IMR-90 (cell line): ENCODE data around the gene ZNF285. TPM values are rescaled to one million over a fixed set of nuclear protein-coding genes. Genes with fewer than 3 reads are reported as not detected.

Experiments
- ATAC-seq: fragments of 200-7000 bp; cut with Tn5 transposase; 2 replicates; pipeline ENCODE4 v1.9.1; 2020; ENCODE audit warnings: low read depth, mild to moderate bottlenecking, moderate library complexity
- BruUV-seq: library from RNA; stranded (reverse); fragments of 400-500 nt; replicated peaks from 2 replicates; lab custom pipeline; 2021; lab: Mats Ljungman, UMichigan
- CTCF ChIA-PET: fragments of 300-600 bp; formaldehyde crosslinking; extraction: SDS; loops from one replicate; lab custom pipeline; 2021; ENCODE audit warnings: antibody characterized with exemption; lab: Yijun Ruan, JAX
- POLR2A ChIA-PET: fragments of 300-600 bp; sonication (Branson Sonifier 250); formaldehyde crosslinking; loops from one replicate; lab custom pipeline; 2022; ENCODE audit warnings: antibody characterized with exemption; ENCODE audit not compliant: unreplicated experiment; lab: Charles Lee
- DNase-seq: peaks from one replicate; pipeline ENCODE4 v3.0.0; 2013
- H2AFZ ChIP-seq: replicated peaks from 2 replicates; pipeline ENCODE3; 2013; ENCODE audit warnings: low read length, mild to moderate bottlenecking; ENCODE audit not compliant: poor library complexity
- H2AK5ac ChIP-seq: 2 replicates; pipeline ENCODE4 v1.6.1; 2013; ENCODE audit warnings: low read depth, low read length, inconsistent platforms
- H2AK9ac ChIP-seq: replicated peaks from 2 replicates; pipeline ENCODE3; 2013; ENCODE audit warnings: mild to moderate bottlenecking, low read depth, low read length, moderate library complexity; ENCODE audit not compliant: poor library complexity
- H2BK120ac ChIP-seq: 2 replicates; pipeline ENCODE4 v1.6.1; 2013; ENCODE audit warnings: low read depth, low read length, inconsistent platforms
- H2BK15ac ChIP-seq: 3 replicates; pipeline ENCODE4 v1.6.1; 2013; ENCODE audit warnings: low read depth, low read length, inconsistent platforms
- H2BK20ac ChIP-seq: 2 replicates; pipeline ENCODE4 v1.6.1; 2013; ENCODE audit warnings: low read depth, mild to moderate bottlenecking, inconsistent platforms, low read length, moderate library complexity
- H2BK5ac ChIP-seq: 2 replicates; pipeline ENCODE4 v1.6.1; 2013; ENCODE audit warnings: mild to moderate bottlenecking, low read depth, low read length, inconsistent platforms; ENCODE audit not compliant: poor library complexity, severe bottlenecking
- H3K14ac ChIP-seq: replicated peaks from 2 replicates; pipeline ENCODE4 v1.6.1; 2013; ENCODE audit warnings: low read depth, low read length, inconsistent platforms
- H3K18ac ChIP-seq: 2 replicates; pipeline ENCODE4 v1.6.1; 2013; ENCODE audit warnings: low read depth, low read length, control low read depth
- H3K23ac ChIP-seq: 2 replicates; pipeline ENCODE4 v1.6.1; 2013; ENCODE audit warnings: low read depth, low read length, inconsistent platforms
- H3K27ac ChIP-seq: 2 replicates; pipeline ENCODE4 v1.5.1; 2013; ENCODE audit warnings: mild to moderate bottlenecking, control low read depth, low read length; ENCODE audit not compliant: insufficient read depth
- H3K27me3 ChIP-seq: 2 replicates; pipeline ENCODE4 v1.6.1; 2013; ENCODE audit warnings: low read length; ENCODE audit not compliant: control insufficient read depth, insufficient read depth
- H3K36me3 ChIP-seq: 2 replicates; pipeline ENCODE4 v1.6.1; 2013; ENCODE audit warnings: low read length, mixed read lengths; ENCODE audit not compliant: control insufficient read depth, insufficient read depth
- H3K4ac ChIP-seq: 2 replicates; pipeline ENCODE4 v1.6.1; 2013; ENCODE audit warnings: low read depth, low read length, inconsistent platforms
- H3K4me1 ChIP-seq: 2 replicates; pipeline ENCODE4 v1.6.1; 2013; ENCODE audit warnings: low read length, mixed read lengths; ENCODE audit not compliant: control insufficient read depth, insufficient read depth
- H3K4me2 ChIP-seq: 2 replicates; pipeline ENCODE4 v1.6.1; 2013; ENCODE audit warnings: low read depth, mild to moderate bottlenecking, control low read depth, low read length, moderate library complexity
- H3K4me3 ChIP-seq: 2 replicates; pipeline ENCODE4 v1.5.1; 2013; ENCODE audit warnings: low read depth, mild to moderate bottlenecking, control low read depth, low read length, moderate library complexity; ENCODE audit not compliant: insufficient read depth
- H3K56ac ChIP-seq: 2 replicates; pipeline ENCODE4 v1.6.1; 2013; ENCODE audit warnings: low read length, inconsistent platforms; ENCODE audit not compliant: insufficient read depth; ENCODE audit errors: extremely low read depth
- H3K79me1 ChIP-seq, 2 experiments: 2 replicates each; pipeline ENCODE4 v1.6.1; 2013; ENCODE audit warnings: low read length in 2 of 2, inconsistent platforms in 1 of 2, low read depth in 1 of 2
- H3K9ac ChIP-seq: 2 replicates; pipeline ENCODE4 v1.6.1; 2013; ENCODE audit warnings: low read depth, low read length, control low read depth
- H3K9me1 ChIP-seq: 2 replicates; pipeline ENCODE4 v1.6.1; 2013; ENCODE audit warnings: low read length, inconsistent platforms; ENCODE audit not compliant: insufficient read depth
- H3K9me3 ChIP-seq: 2 replicates; pipeline ENCODE4 v1.6.1; 2013; ENCODE audit warnings: low read length; ENCODE audit not compliant: control insufficient read depth, insufficient read depth
- H4K20me1 ChIP-seq: 2 replicates; pipeline ENCODE4 v1.6.1; 2013; ENCODE audit warnings: low read length, inconsistent platforms; ENCODE audit not compliant: insufficient read depth
- H4K5ac ChIP-seq: 2 replicates; pipeline ENCODE4 v1.6.1; 2013; ENCODE audit warnings: mild to moderate bottlenecking, low read depth, low read length, control low read depth
- H4K8ac ChIP-seq, 2 experiments: 2 replicates each; pipeline ENCODE4 v1.6.1; 2013; ENCODE audit warnings: low read depth in 2 of 2, low read length in 2 of 2, control low read depth in 1 of 2, inconsistent platforms in 1 of 2
- H4K91ac ChIP-seq: 2 replicates; pipeline ENCODE4 v1.6.1; 2013; ENCODE audit warnings: low read depth, low read length, inconsistent platforms; ENCODE audit not compliant: insufficient read depth
- BHLHE40 ChIP-seq: fragments of 150-350 bp; IDR thresholded peaks from 2 replicates; pipeline ENCODE4 v1.6.1; 2016; ENCODE audit warnings: mild to moderate bottlenecking, low read depth, low read length
- CEBPB ChIP-seq: IDR thresholded peaks from 2 replicates; pipeline ENCODE4 v1.6.1; 2012; ENCODE audit warnings: low read depth, low read length, improper control_type of control experiment
- CHD1 ChIP-seq: IDR thresholded peaks from 2 replicates; pipeline ENCODE4 v1.6.1; 2012; ENCODE audit warnings: low read depth, low read length, improper control_type of control experiment
- FOS ChIP-seq: fragments of 150-350 bp; IDR thresholded peaks from 2 replicates; pipeline ENCODE4 v1.6.1; 2016; ENCODE audit warnings: low read depth, low read length
- MAFK ChIP-seq: IDR thresholded peaks from 2 replicates; pipeline ENCODE4 v1.6.1; 2012; ENCODE audit warnings: low read depth, low read length, improper control_type of control experiment
- MAZ ChIP-seq: IDR thresholded peaks from 2 replicates; pipeline ENCODE4 v1.6.1; 2012; ENCODE audit warnings: low read depth, mild to moderate bottlenecking, low read length, improper control_type of control experiment, moderate library complexity, borderline replicate concordance
- MXI1 ChIP-seq: IDR thresholded peaks from 2 replicates; pipeline ENCODE4 v1.6.1; 2012; ENCODE audit warnings: low read depth, mild to moderate bottlenecking, low read length, moderate library complexity, borderline replicate concordance
- NFE2L2 ChIP-seq: fragments of 150-350 bp; IDR thresholded peaks from 2 replicates; pipeline ENCODE4 v1.6.1; 2016; ENCODE audit warnings: low read depth, mild to moderate bottlenecking, low read length
- POLR2A ChIP-seq: IDR thresholded peaks from 2 replicates; pipeline ENCODE4 v1.6.1; 2012; ENCODE audit warnings: mild to moderate bottlenecking, low read depth, low read length
- RAD21 ChIP-seq: IDR thresholded peaks from 2 replicates; pipeline ENCODE4 v1.6.1; 2012; ENCODE audit warnings: low read length, improper control_type of control experiment
- RCOR1 ChIP-seq: IDR thresholded peaks from 2 replicates; pipeline ENCODE4 v1.6.1; 2012; ENCODE audit warnings: mild to moderate bottlenecking, low read length, improper control_type of control experiment; ENCODE audit not compliant: insufficient replicate concordance
- RFX5 ChIP-seq: IDR thresholded peaks from 2 replicates; pipeline ENCODE4 v1.8.0; 2012; ENCODE audit warnings: low read depth, mild to moderate bottlenecking, low read length, moderate library complexity
- SMC3 ChIP-seq: fragments of 150-350 bp; IDR thresholded peaks from 2 replicates; pipeline ENCODE4 v1.6.1; 2016; ENCODE audit warnings: low read depth, mild to moderate bottlenecking, antibody characterized with exemption, low read length, moderate library complexity
- WGBS, 2 experiments: methylation state at CpG; one replicate each; pipeline versions ENCODE4 v1.1.5 to v1.1.7; 2013; ENCODE audit warnings: missing lambda C conversion rate in 2 of 2; ENCODE audit not compliant: insufficient read length in 1 of 2; ENCODE audit errors: extremely low coverage in 2 of 2; 5-methylcytosine and 5-hydroxymethylcytosine counted together
- dilution Hi-C: fragments of 300-500 bp; cut with HindIII; formaldehyde crosslinking; loops from one replicate; pipeline ENCODE4 v1.14.3; 2018; ENCODE audit warnings: low sequenced_read_pairs; ENCODE audit not compliant: unreplicated experiment
- in situ Hi-C: fragments of 300-500 bp; cut with MboI; formaldehyde crosslinking; loops from 3 replicates; pipeline ENCODE4 v1.14.3; 2019; ENCODE audit warnings: low sequenced_read_pairs, inconsistent platforms, mixed read lengths
- intact Hi-C: fragments of 100-400 bp; cut with micrococcal nuclease; formaldehyde crosslinking; loops from 2 replicates; pipeline ENCODE4 v1.10.0; 2022
- polyA plus RNA-seq, 3 experiments: library from polyadenylated mRNA; depleted of rRNA; stranded (reverse); fragments of >200 nt; gene quantifications; 2 replicates each; pipeline ENCODE4 v1.2.3, GENCODE V29; 2012; ENCODE audit warnings: low replicate concordance in 1 of 3
- total RNA-seq: library from RNA; depleted of rRNA; stranded (reverse); fragments of >200 nt; gene quantifications from 2 replicates; pipeline ENCODE4 v1.2.3, GENCODE V29; 2012
- TF ChIP-seq, protein P1 (sequence below): fragments of 150-350 bp; IDR thresholded peaks from 2 replicates; pipeline ENCODE4 v1.6.1; 2017; ENCODE audit warnings: mild to moderate bottlenecking, antibody characterized with exemption, low read length, low read depth
- TF ChIP-seq, protein P2 (sequence below): fragments of 150-350 bp; IDR thresholded peaks from 2 replicates; pipeline ENCODE4 v1.6.1; 2016; ENCODE audit warnings: low read depth, mild to moderate bottlenecking, low read length, moderate library complexity, borderline replicate concordance
- TF ChIP-seq, protein P3 (sequence below): conservative IDR thresholded peaks from 2 replicates; pipeline ENCODE4 v1.5.1; 2012; ENCODE audit warnings: mild to moderate bottlenecking, low read depth, low read length, improper control_type of control experiment

The ZNF285 gene
- total and polyA plus RNA-seq, 2 of the 4 experiments (the other 2 are of a cell fraction), result 1.4 to 5.9 TPM

DNA sequence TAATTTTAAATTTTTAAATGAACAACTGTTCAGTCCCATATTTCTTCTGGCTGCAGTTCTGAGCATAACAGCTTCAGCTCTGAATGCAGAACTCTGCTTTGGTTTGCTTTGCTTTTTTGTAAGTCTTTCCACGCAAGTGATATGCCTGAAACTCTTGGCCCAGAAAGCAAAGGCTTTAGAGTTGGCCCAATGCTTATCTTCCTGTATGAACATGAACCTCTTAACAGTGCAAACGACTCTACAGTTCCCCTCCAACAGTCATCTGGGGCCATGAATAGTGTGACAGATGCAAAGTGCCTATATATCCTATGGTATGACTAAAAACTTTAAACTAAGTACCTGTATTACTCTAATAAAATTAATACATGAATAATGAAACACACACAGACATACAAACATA is 59.6 kb downstream of the ZNF285 start:
- Histone ChIP-seq H3K14ac (no peak overlapping the region), H3K4me1 (no peaks in the 10 kb centered on the region), H4K5ac (no peak overlapping the region), H3K56ac (no peak overlapping the region), H2BK120ac (no peak overlapping the region), H2AK5ac (no peak overlapping the region), H3K18ac (no peak overlapping the region), H2BK5ac (no peak overlapping the region), H3K4ac (no peak overlapping the region), H3K23ac (no peak overlapping the region), H4K91ac (no peak overlapping the region), H2AK9ac (no peak overlapping the region), H2AFZ (no peak overlapping the region), H3K4me3 (no peak overlapping the region), H3K27ac (no peak overlapping the region), H3K9me1 (no peaks in the 10 kb centered on the region), H3K27me3 (no peaks in the 10 kb centered on the region), H2BK15ac (no peak overlapping the region), H4K8ac (no peak overlapping the region), H3K79me1 (peaks cover 10 to 23% of the 10 kb centered on the region in 2 experiments), H3K9me3 (0 out of 2 replicates have a peak, but pooled peaks cover 4% of the 10 kb centered on the region), H4K20me1 (no peaks in the 10 kb centered on the region), H3K9ac (no peak overlapping the region), H2BK20ac (no peak overlapping the region), H3K36me3 (peaks cover 17% of the 10 kb centered on the region), H3K4me2 (no peak overlapping the region)
- dilution Hi-C loops, result no loop called here
- in situ Hi-C loops, result no loop called here
- DNase-seq (no peak), ATAC-seq (no peak)
- POLR2A ChIA-PET, result no interaction called here
- CTCF ChIA-PET, result no interaction called here
- no peak for TF ChIP-seq SMC3
- no peak for TF ChIP-seq RFX5
- TF ChIP-seq, protein P1, sequence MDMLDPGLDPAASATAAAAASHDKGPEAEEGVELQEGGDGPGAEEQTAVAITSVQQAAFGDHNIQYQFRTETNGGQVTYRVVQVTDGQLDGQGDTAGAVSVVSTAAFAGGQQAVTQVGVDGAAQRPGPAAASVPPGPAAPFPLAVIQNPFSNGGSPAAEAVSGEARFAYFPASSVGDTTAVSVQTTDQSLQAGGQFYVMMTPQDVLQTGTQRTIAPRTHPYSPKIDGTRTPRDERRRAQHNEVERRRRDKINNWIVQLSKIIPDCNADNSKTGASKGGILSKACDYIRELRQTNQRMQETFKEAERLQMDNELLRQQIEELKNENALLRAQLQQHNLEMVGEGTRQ, result no peak
- TF ChIP-seq POLR2A, result no peak
- no peak for TF ChIP-seq NFE2L2
- TF ChIP-seq BHLHE40, result no peak
- TF ChIP-seq CEBPB, result no peak
- no peak for TF ChIP-seq CHD1
- TF ChIP-seq MXI1, result no peak
- TF ChIP-seq, protein P2, sequence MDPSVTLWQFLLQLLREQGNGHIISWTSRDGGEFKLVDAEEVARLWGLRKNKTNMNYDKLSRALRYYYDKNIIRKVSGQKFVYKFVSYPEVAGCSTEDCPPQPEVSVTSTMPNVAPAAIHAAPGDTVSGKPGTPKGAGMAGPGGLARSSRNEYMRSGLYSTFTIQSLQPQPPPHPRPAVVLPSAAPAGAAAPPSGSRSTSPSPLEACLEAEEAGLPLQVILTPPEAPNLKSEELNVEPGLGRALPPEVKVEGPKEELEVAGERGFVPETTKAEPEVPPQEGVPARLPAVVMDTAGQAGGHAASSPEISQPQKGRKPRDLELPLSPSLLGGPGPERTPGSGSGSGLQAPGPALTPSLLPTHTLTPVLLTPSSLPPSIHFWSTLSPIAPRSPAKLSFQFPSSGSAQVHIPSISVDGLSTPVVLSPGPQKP, result no peak
- no peak for TF ChIP-seq RCOR1
- no peak for TF ChIP-seq FOS
- TF ChIP-seq, protein P3, sequence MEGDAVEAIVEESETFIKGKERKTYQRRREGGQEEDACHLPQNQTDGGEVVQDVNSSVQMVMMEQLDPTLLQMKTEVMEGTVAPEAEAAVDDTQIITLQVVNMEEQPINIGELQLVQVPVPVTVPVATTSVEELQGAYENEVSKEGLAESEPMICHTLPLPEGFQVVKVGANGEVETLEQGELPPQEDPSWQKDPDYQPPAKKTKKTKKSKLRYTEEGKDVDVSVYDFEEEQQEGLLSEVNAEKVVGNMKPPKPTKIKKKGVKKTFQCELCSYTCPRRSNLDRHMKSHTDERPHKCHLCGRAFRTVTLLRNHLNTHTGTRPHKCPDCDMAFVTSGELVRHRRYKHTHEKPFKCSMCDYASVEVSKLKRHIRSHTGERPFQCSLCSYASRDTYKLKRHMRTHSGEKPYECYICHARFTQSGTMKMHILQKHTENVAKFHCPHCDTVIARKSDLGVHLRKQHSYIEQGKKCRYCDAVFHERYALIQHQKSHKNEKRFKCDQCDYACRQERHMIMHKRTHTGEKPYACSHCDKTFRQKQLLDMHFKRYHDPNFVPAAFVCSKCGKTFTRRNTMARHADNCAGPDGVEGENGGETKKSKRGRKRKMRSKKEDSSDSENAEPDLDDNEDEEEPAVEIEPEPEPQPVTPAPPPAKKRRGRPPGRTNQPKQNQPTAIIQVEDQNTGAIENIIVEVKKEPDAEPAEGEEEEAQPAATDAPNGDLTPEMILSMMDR, result no peak
- no peak for TF ChIP-seq MAZ
- no peak for TF ChIP-seq MAFK
- TF ChIP-seq RAD21, result no peak
- intact Hi-C loops, result no loop called here
- no TSS peak for BruUV-seq
- 100% methylated on average over 1 of the region's 2 CpGs; no CpG with 5 or more reads in 1 of the 2 experiments for WGBS, 2 experiments
